Measurements from ENCODE around the gene IL1RL2.
A peak's percentile ranks its signal among the peaks of the same experiment; 100 is the strongest.

Gene IL1RL2

DNA sequence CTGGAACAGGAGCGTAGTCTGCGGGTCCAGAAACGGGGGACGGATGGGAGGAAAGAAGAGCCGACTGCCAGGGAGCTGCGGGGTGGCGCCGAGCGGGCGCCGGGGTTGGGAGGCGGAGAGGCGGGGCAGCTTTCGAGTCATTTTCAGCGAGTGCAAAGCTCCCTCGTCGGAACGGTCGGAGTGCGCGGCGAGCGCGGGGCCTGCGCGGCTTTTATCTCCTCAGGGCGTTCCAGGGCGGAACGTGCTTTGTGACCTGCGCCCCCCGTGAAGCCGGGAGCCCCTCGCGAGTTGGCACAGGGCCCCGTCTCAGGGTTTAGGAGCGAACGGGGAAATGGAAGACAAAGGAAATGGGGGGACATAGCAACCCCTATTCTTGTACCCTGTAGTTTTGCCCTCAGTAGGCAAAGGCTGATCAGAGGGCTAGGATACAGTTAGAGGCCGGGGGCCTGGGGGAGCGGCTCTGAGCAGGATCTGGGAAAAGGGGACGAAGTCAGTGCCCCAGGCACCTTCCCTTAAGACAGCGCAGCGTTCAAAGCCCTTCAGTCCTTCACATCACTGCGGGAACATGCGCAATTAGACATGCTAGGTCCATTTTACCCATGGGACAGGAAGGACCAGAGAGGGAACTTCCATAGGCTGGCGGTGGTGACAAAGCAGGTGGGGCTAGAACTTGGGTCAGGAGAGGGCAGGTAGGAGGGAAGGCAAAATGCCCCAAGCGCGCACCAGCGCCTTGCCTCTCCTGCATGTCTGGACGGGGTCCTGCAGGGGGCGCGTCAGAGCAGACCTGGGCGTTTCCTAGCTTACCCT is 64.4 kb downstream of the IL1RL2 start:
- DNase-seq (ENCODE audit: insufficient read length) (peak; percentile 31), FAIRE-seq (no peak)
- TF ChIP-seq POLR2A (IDR thresholded peaks at IDR 0.05; ENCODE audit: low read depth, low read length) = no peak
- TF ChIP-seq TAF1 (IDR thresholded peaks at IDR 0.05; ENCODE audit: borderline replicate concordance, low read depth, low read length) = no peak
- no peak for TF ChIP-seq POLR2AphosphoS5 (IDR thresholded peaks at IDR 0.05; ENCODE audit: low read depth, low read length)

DNA sequence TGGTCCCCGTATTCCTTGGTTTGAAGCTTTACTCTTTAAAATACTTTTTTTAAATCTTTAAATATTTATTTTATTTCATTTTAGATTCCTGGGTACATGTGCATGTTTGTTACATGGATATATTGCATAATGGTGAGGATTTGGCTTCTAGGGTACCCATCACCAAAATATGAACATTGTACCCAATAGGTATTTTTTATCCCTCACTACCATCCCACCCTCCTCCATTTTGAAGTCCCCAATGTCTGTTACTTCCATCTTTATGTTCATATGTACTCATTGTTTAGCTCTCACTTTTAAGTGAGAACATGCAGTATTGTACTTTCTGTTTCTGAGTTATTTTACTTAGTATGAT is 65.0 kb downstream of the IL1RL2 start:
- TF ChIP-seq POLR2A (IDR thresholded peaks at IDR 0.05; ENCODE audit: low read depth, low read length) = no peak
- TF ChIP-seq TAF1 (IDR thresholded peaks at IDR 0.05; ENCODE audit: borderline replicate concordance, low read depth, low read length) = no peak
- TF ChIP-seq POLR2AphosphoS5 (IDR thresholded peaks at IDR 0.05; ENCODE audit: low read depth, low read length) = no peak
- FAIRE-seq (no peak), DNase-seq (ENCODE audit: insufficient read length) (no peak)

DNA sequence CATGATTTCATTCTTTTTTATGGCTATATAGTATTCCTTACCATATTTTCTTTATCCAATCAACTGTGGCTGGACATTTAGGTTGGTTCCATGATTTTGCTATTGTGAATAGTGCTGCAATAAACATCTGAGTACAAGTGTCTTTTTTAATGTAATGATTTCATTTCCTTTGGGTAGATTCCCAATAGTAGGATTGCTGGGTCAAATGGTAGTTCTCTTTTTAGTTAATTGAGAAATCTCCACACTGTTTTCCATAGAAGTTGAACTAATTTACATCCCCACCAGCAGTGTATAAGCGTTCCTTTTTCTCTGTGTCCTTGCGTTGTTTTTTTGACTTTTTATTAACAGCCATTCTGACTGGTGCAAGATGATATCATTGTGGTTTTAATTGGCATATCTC is 65.4 kb downstream of the IL1RL2 start:
- DNase-seq (ENCODE audit: insufficient read length) = no peak
- no peak for FAIRE-seq
- no peak for TF ChIP-seq POLR2A (IDR thresholded peaks at IDR 0.05; ENCODE audit: low read depth, low read length)
- TF ChIP-seq POLR2AphosphoS5 (IDR thresholded peaks at IDR 0.05; ENCODE audit: low read depth, low read length) = no peak
- no peak for TF ChIP-seq TAF1 (IDR thresholded peaks at IDR 0.05; ENCODE audit: borderline replicate concordance, low read depth, low read length)

DNA sequence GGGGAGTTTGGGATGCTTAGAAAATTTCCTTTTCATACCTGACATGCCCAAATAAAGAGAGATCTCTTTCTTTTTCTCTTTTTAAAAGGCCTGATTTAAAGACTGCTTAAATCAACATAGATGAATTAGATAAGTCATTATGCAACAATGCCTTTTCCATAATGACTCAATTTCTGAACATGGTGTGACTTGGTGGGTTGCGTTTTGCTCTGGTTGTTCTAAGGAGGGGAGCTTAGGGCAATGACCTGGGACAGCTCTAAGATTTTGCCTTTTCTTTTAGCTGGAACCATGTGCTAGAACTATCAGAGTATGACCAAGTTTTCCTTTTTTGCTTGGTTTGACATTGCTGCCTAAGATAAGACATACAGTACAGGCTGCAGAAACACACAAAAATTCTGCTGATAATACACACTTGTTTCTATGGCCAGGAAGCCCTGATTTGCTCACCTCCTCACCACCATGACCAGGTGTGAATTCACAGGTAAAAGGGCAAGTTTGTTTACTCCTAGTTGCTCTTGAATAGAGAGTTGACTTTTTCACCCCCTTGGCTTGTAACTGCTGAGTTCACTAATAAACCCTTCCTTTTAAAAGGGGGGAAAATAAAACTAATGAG is 66.4 kb downstream of the IL1RL2 start:
- TF ChIP-seq POLR2A (IDR thresholded peaks at IDR 0.05; ENCODE audit: low read depth, low read length) = no peak
- TF ChIP-seq TAF1 (IDR thresholded peaks at IDR 0.05; ENCODE audit: borderline replicate concordance, low read depth, low read length) = no peak
- FAIRE-seq (no peak), DNase-seq (ENCODE audit: insufficient read length) (no peak)

DNA sequence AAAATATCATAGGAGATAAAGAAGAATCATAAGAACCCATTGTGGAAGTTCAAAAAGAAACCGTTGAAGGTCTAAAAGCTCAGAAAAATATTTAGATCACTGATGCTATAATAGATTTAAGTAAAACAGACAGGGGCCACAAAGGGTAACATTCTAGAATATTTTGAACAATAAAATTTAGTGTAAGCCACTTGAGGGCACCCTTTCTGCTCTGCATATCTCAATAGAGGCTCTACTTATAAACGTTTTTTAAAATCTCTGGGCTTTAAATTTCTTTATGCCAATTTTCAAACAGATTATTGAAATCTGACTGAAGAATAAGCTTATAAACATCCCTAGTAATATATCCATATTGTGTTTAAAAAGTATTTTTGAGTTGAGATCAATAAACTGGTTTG is 66.9 kb downstream of the IL1RL2 start:
- TF ChIP-seq POLR2A (IDR thresholded peaks at IDR 0.05; ENCODE audit: low read depth, low read length) (no peak), POLR2AphosphoS5 (IDR thresholded peaks at IDR 0.05; ENCODE audit: low read depth, low read length) (no peak), TAF1 (IDR thresholded peaks at IDR 0.05; ENCODE audit: borderline replicate concordance, low read depth, low read length) (no peak)
- DNase-seq (ENCODE audit: insufficient read length) (no peak), FAIRE-seq (no peak)

DNA sequence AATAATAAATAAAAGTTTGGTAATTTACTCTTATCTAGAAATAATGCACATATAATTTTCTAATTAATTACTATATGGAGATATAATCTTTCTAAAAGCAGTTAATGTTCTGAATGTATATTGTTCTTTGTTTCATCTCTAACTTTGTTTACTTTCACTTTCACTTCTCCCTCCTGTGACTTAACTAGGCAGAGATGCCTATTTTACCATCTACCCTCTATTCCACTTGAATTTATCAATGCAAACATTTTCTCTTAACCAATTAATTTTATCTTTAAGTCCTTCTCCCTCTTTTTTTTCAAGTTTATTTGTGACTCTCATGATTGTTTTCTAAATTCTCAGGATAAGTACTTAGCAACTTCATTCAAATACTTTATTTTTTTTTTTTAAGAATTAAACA is 69.5 kb downstream of the IL1RL2 start:
- no peak for TF ChIP-seq POLR2A (IDR thresholded peaks at IDR 0.05; ENCODE audit: low read depth, low read length)
- TF ChIP-seq POLR2AphosphoS5 (IDR thresholded peaks at IDR 0.05; ENCODE audit: low read depth, low read length) = no peak
- DNase-seq (ENCODE audit: insufficient read length) = no peak
- FAIRE-seq = no peak

DNA sequence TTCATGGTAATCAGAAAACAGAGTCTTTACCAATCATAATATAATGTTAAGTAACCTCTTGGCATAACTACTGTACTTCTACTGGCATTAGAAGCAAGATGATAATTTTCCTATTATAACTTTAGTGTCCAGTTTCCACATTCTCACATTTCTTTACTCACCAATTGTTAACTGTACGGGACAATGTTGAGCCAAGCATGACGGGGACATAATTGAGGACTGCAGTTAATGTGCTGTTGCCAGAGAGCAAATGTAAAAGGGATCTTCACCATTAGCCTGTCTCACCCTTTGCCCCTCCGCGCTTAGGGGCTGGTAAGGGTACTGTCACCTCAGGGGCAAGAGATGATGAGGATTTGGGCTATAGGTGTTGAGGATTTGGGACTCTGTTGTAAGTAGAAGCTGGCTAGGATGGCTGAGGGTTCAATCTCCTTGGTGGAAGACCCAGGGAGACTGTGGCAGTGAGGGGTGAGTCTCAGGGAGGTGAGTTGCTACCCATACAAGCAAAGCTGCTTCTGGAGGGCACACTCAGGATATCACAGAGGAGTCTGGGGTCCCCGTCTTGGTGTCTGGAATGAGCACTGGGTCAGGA is 70.1 kb downstream of the IL1RL2 start:
- FAIRE-seq = no peak
- DNase-seq (ENCODE audit: insufficient read length) = no peak

DNA sequence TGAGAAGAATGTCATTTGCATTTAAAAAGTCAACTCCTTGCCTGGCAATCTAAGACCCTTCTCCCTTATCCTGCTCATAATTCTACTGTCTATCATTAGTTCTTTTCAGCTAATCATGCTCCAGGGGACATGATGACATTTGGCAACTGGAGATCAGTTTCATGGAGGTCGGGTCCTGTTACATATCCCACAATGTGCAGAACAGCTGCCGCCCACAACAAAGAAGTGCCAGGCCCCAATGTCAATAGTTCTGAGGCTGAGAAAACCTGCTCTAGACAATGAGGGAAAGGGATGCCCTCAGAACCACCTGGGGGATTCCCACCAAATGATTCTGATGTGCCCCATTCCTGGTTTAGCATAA is 71.2 kb downstream of the IL1RL2 start:
- no peak for FAIRE-seq
- no peak for DNase-seq (ENCODE audit: insufficient read length)

More for the DNA sequence above, 70.1 kb downstream of the IL1RL2 start:
- TF ChIP-seq POLR2AphosphoS5 (IDR thresholded peaks at IDR 0.05; ENCODE audit: low read depth, low read length) (no peak), POLR2A (IDR thresholded peaks at IDR 0.05; ENCODE audit: low read depth, low read length) (no peak), TAF1 (IDR thresholded peaks at IDR 0.05; ENCODE audit: borderline replicate concordance, low read depth, low read length) (no peak)

DNA sequence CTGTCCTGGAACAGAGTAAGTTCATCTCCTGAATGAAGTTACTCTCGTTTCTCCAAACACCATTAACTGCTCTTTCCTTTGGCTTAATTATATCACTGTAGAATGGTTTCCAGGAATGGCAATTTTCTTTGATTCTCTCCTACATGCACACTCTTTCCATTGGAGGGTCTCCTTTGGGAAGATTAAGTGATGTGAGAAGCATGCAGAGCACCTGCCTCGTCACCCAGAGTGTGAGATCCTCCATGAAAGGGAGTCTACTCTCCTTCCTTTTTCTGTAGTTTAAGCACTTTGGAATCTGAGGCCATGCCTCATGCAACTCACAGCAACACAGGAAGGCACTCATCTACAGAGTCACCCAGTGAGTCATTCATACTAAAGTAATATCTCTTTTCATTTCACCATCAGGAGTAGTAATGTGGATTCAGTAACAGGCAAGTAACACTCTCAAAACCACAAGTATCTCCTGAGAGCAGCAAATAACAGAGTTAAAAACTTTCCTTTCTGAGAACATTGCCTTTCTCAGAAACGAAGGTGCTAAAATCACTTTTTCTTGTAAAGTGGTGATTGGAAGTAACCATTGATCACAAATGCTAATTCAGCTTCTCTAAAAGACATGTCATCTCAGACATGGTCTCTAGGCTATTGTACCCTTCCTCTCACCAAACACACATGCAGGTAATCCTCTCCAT is 71.7 kb downstream of the IL1RL2 start:
- no peak for TF ChIP-seq TAF1 (IDR thresholded peaks at IDR 0.05; ENCODE audit: borderline replicate concordance, low read depth, low read length)
- TF ChIP-seq POLR2A (IDR thresholded peaks at IDR 0.05; ENCODE audit: low read depth, low read length) = no peak
- TF ChIP-seq POLR2AphosphoS5 (IDR thresholded peaks at IDR 0.05; ENCODE audit: low read depth, low read length) = no peak
- no peak for DNase-seq (ENCODE audit: insufficient read length)
- no peak for FAIRE-seq

More for the DNA sequence above, 71.2 kb downstream of the IL1RL2 start:
- TF ChIP-seq TAF1 (IDR thresholded peaks at IDR 0.05; ENCODE audit: borderline replicate concordance, low read depth, low read length) (no peak), POLR2AphosphoS5 (IDR thresholded peaks at IDR 0.05; ENCODE audit: low read depth, low read length) (no peak), POLR2A (IDR thresholded peaks at IDR 0.05; ENCODE audit: low read depth, low read length) (no peak)

DNA sequence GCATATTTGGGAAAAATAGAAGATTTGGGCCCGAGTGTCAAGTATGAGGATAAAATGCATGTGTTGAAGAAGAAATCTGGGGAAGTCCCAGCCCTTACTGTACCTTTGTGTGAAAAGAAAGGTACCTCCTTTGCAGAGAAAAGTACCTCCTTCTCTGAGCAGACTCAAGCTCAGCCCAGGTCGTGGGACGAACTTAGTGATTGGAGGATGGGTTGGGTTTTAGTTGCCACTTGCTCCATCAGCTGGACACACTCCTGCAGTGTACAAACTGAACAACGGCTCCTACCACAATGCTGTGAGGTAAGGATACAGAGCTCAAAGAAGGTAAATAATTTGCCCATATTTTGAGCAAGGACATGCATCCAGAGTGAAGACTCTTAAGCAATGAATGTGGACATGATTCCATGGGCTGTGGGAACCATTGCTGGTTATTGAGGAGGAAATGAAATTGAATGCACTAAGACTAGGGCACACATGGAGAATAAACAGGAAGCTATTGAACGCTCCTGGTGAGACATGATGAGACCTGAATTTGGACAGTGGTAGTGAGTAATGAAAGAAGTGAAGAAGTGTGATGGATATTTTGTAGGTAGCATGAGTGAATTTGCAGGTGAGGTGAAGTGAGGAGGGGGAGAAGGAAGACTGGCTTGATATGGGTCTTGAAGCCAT is 74.8 kb downstream of the IL1RL2 start:
- no peak for TF ChIP-seq TAF1 (IDR thresholded peaks at IDR 0.05; ENCODE audit: borderline replicate concordance, low read depth, low read length)
- TF ChIP-seq POLR2AphosphoS5 (IDR thresholded peaks at IDR 0.05; ENCODE audit: low read depth, low read length) = no peak
- FAIRE-seq (no peak), DNase-seq (ENCODE audit: insufficient read length) (no peak)
